H1 (cell line): ENCODE measurements around the gene VPS37D. TPM values are rescaled to one million over a fixed set of nuclear protein-coding genes. Genes with fewer than 3 reads are reported as not detected.

Source experiments
- CEBPB ChIP-seq: IDR thresholded peaks from 2 replicates; pipeline ENCODE4 v1.6.1; 2012; ENCODE audit warnings: low read depth, low read length
- CHD7 ChIP-seq: fragments of 300-600 bp; sonication (generic); IDR thresholded peaks from 2 replicates; pipeline ENCODE4 v1.7.1; 2012; ENCODE audit warnings: low read length, moderate library complexity, mild to moderate bottlenecking, inconsistent platforms; ENCODE audit not compliant: insufficient replicate concordance
- EP300 ChIP-seq, 2 experiments: IDR thresholded peaks; 1 replicate in 1 of 2; 2 replicates in 1 of 2; pipeline ENCODE4 v1.6.1; 2011 to 2012; ENCODE audit warnings: low read depth in 2 of 2, low read length in 2 of 2, mild to moderate bottlenecking in 2 of 2, borderline replicate concordance in 1 of 2, inconsistent platforms in 1 of 2, moderate library complexity in 1 of 2
- GTF2F1 ChIP-seq: IDR thresholded peaks from 2 replicates; pipeline ENCODE4 v1.6.1; 2012; ENCODE audit warnings: low read depth, low read length, improper control_type of control experiment, borderline replicate concordance
- HDAC2 ChIP-seq, 2 experiments: fragments of 300-600 bp in 1 of 2; sonication (generic) in 1 of 2; IDR thresholded peaks; 2 replicates each; pipeline ENCODE4 v1.6.1; 2011 to 2012; ENCODE audit warnings: low read depth in 2 of 2, low read length in 2 of 2, mild to moderate bottlenecking in 2 of 2, moderate library complexity in 2 of 2, borderline replicate concordance in 1 of 2, inconsistent platforms in 1 of 2
- HDAC6 ChIP-seq: IDR thresholded peaks from one replicate; pipeline ENCODE4 v1.7.1; 2012; ENCODE audit warnings: low read depth, mild to moderate bottlenecking, inconsistent platforms, low read length, moderate library complexity
- KDM5A ChIP-seq: fragments of 200-600 bp; IDR thresholded peaks from 2 replicates; pipeline ENCODE4 v1.7.1; 2012; ENCODE audit warnings: mild to moderate bottlenecking, low read length, inconsistent platforms, mixed read lengths
- MAX ChIP-seq: IDR thresholded peaks from 2 replicates; pipeline ENCODE4 v1.6.1; 2012; ENCODE audit warnings: inconsistent platforms
- SP4 ChIP-seq: IDR thresholded peaks from 2 replicates; pipeline ENCODE4 v1.6.1; 2012; ENCODE audit warnings: low read length, inconsistent platforms
- polyA plus RNA-seq, 7 experiments: library from polyadenylated mRNA; depleted of rRNA in 3 of 7; stranded (reverse) in 5 of 7; unstranded in 2 of 7; fragments of >200 nt in 5 of 7; fragments of 200-250 nt in 2 of 7; gene quantifications; 1 replicate in 5 of 7; 2 replicates in 1 of 7; 4 replicates in 1 of 7; pipeline versions ENCODE4 v1.2.1 to v1.2.3, GENCODE V29; 2011 to 2013; ENCODE audit warnings: missing spikeins in 2 of 7, mixed read lengths in 2 of 7
- total RNA-seq: library from RNA; stranded (reverse); fragmentation: NEBNext Ultra II Directional; extraction: Animal tissue kit (Norgen Biotek cat#: 25700); gene quantifications from 2 replicates; pipeline ENCODE4 v1.2.1, GENCODE V29; 2021

Gene VPS37D
- total and polyA plus RNA-seq, 2 of the 8 experiments (the other 6 are each of a cell fraction or from before 2014, with no cell fraction given) = 3.4 to 5.0 TPM

GRCh38 chr7:73638911-73639310 is 28.7 kb upstream of the VPS37D start (continued):
- no peak for TF ChIP-seq CHD7
- TF ChIP-seq KDM5A = no peak
- TF ChIP-seq SP4 = no peak
- TF ChIP-seq MAX = no peak
- TF ChIP-seq EP300 (IDR thresholded peaks at IDR 0.05; ENCODE audit: borderline replicate concordance in 1 of 2, low read depth in 2 of 2, low read length in 2 of 2) = no peak
- no peak for TF ChIP-seq CEBPB
- no peak for TF ChIP-seq HDAC2 (IDR thresholded peaks at IDR 0.05; ENCODE audit: borderline replicate concordance in 1 of 2, low read depth in 2 of 2, low read length in 2 of 2)
- TF ChIP-seq HDAC6 = no peak
- no peak for TF ChIP-seq GTF2F1
